H1 (cell line): Measurements from ENCODE around the gene SFMBT2. TPM values are rescaled to one million over a fixed set of nuclear protein-coding genes. Genes with fewer than 3 reads are reported as not detected.

Experiments used
- CTCF ChIA-PET: fragments of 300-600 bp; sonication (Branson Sonifier 250); formaldehyde crosslinking; loops from one replicate; lab custom pipeline; 2021; ENCODE audit not compliant: partially characterized antibody; lab: Charles Lee
- POLR2A ChIA-PET: fragments of 300-600 bp; sonication (Branson Sonifier 250); formaldehyde crosslinking; loops from one replicate; lab custom pipeline; 2021; ENCODE audit warnings: inconsistent platforms; ENCODE audit not compliant: partially characterized antibody; lab: Charles Lee
- DNase-seq, 2 experiments: peaks; one replicate each; pipeline versions ENCODE4 v3.0.0 to v3.0.0-alpha.2; 2010 to 2022; ENCODE audit warnings: low spot score in 2 of 2, low read depth in 1 of 2, mixed read lengths in 1 of 2
- FAIRE-seq: peaks from 2 replicates; lab custom pipeline; 2011; peaks lifted over from hg19 to GRCh38; lab: Jason Lieb, UNC
- H2AFZ ChIP-seq: 2 replicates; pipeline ENCODE4 v1.8.1; 2012; ENCODE audit warnings: low read length, inconsistent platforms
- H2AK5ac ChIP-seq: 2 replicates; pipeline ENCODE4 v1.6.1; 2013; ENCODE audit warnings: low read depth, low read length
- H2BK120ac ChIP-seq: replicated peaks from 2 replicates; pipeline ENCODE3; 2013; ENCODE audit warnings: low read depth, low read length, inconsistent platforms
- H2BK12ac ChIP-seq: 2 replicates; pipeline ENCODE4 v1.6.1; 2013; ENCODE audit warnings: low read depth, low read length
- H2BK15ac ChIP-seq: 2 replicates; pipeline ENCODE4 v1.6.1; 2013; ENCODE audit warnings: low read length
- H2BK20ac ChIP-seq: 2 replicates; pipeline ENCODE4 v1.6.1; 2013; ENCODE audit warnings: low read length
- H2BK5ac ChIP-seq: 2 replicates; pipeline ENCODE4 v1.6.1; 2013; ENCODE audit warnings: low read depth, low read length
- H3K14ac ChIP-seq: 2 replicates; pipeline ENCODE4 v1.6.1; 2013; ENCODE audit warnings: inconsistent platforms; ENCODE audit not compliant: insufficient read length
- H3K18ac ChIP-seq: 2 replicates; pipeline ENCODE4 v1.6.1; 2013; ENCODE audit warnings: low read length; ENCODE audit errors: extremely low read depth
- H3K23ac ChIP-seq: 2 replicates; pipeline ENCODE4 v1.6.1; 2013; ENCODE audit warnings: inconsistent platforms; ENCODE audit not compliant: insufficient read length
- H3K23me2 ChIP-seq: 2 replicates; pipeline ENCODE4 v1.6.1; 2013; ENCODE audit warnings: low read depth, low read length
- H3K27ac ChIP-seq: 2 replicates; pipeline ENCODE4 v1.6.1; 2011; ENCODE audit warnings: low read depth, low read length, inconsistent platforms
- H3K27me3 ChIP-seq, 4 experiments: replicated peaks in 1 of 4; 1 replicate in 1 of 4; 2 replicates in 3 of 4; pipeline versions ENCODE4 v1.6.1 to v1.8.1; 2011 to 2013; ENCODE audit warnings: low read length in 3 of 4, mild to moderate bottlenecking in 3 of 4, inconsistent platforms in 2 of 4, mixed read lengths in 2 of 4, moderate library complexity in 1 of 4; ENCODE audit not compliant: control insufficient read depth in 3 of 4, insufficient read depth in 3 of 4; ENCODE audit errors: extremely low read depth in 1 of 4
- H3K36me3 ChIP-seq, 4 experiments: 2 replicates each; pipeline versions ENCODE4 v1.6.1 to v1.8.1; 2011 to 2013; ENCODE audit warnings: mild to moderate bottlenecking in 4 of 4, low read length in 3 of 4, moderate library complexity in 2 of 4, control low read depth in 1 of 4, inconsistent platforms in 1 of 4; ENCODE audit not compliant: insufficient read depth in 4 of 4, control insufficient read depth in 2 of 4
- H3K4ac ChIP-seq: replicated peaks from 2 replicates; pipeline ENCODE3; 2013; ENCODE audit warnings: low read length, low read depth, mixed read lengths, inconsistent platforms; ENCODE audit not compliant: insufficient read length
- H3K4me1 ChIP-seq, 4 experiments: replicated peaks in 1 of 4; 1 replicate in 1 of 4; 2 replicates in 3 of 4; pipeline versions ENCODE4 v1.6.1 to v1.8.1; 2011 to 2013; ENCODE audit warnings: low read length in 3 of 4, inconsistent platforms in 2 of 4, mixed read lengths in 1 of 4; ENCODE audit not compliant: insufficient read depth in 4 of 4, control insufficient read depth in 3 of 4
- H3K4me2 ChIP-seq, 2 experiments: 2 replicates each; pipeline versions ENCODE4 v1.6.1 to v1.8.1; 2011 to 2013; ENCODE audit warnings: low read depth in 2 of 2, low read length in 2 of 2, control low read depth in 1 of 2, inconsistent platforms in 1 of 2, mild to moderate bottlenecking in 1 of 2; ENCODE audit not compliant: insufficient read depth in 1 of 2
- H3K4me3 ChIP-seq, 4 experiments: fragments of 200-600, 300-600 bp in 1 of 4; sonication (generic), shearing (Covaris generic), sonication (Bioruptor Twin) in 1 of 4; 2 replicates each; pipeline versions ENCODE4 v1.5.1 to v1.8.1; 2011 to 2016; ENCODE audit warnings: low read length in 4 of 4, low read depth in 3 of 4, control low read depth in 2 of 4, inconsistent platforms in 2 of 4, mild to moderate bottlenecking in 2 of 4, mixed read lengths in 1 of 4, moderate library complexity in 1 of 4; ENCODE audit not compliant: insufficient read depth in 2 of 4; ENCODE audit errors: extremely low read depth in 1 of 4
- H3K56ac ChIP-seq: replicated peaks from 2 replicates; pipeline ENCODE3; 2013; ENCODE audit warnings: low read depth, mild to moderate bottlenecking, mixed read lengths, low read length, inconsistent platforms; ENCODE audit not compliant: insufficient read length
- H3K79me1 ChIP-seq: 2 replicates; pipeline ENCODE4 v1.6.1; 2013; ENCODE audit warnings: low read depth, low read length, control low read depth
- H3K79me2 ChIP-seq, 2 experiments: 2 replicates each; pipeline versions ENCODE4 v1.6.1 to v1.8.1; 2012 to 2013; ENCODE audit warnings: low read length in 2 of 2, mild to moderate bottlenecking in 2 of 2, inconsistent platforms in 1 of 2; ENCODE audit not compliant: insufficient read depth in 2 of 2, control insufficient read depth in 1 of 2
- H3K9ac ChIP-seq, 4 experiments: replicated peaks in 1 of 4; 1 replicate in 1 of 4; 2 replicates in 3 of 4; pipeline versions ENCODE4 v1.6.1 to v1.8.1; 2011 to 2013; ENCODE audit warnings: low read depth in 3 of 4, low read length in 3 of 4, control low read depth in 2 of 4, mild to moderate bottlenecking in 2 of 4, moderate library complexity in 2 of 4, inconsistent platforms in 1 of 4; ENCODE audit errors: extremely low read depth in 1 of 4
- H3K9me3 ChIP-seq, 2 experiments: 2 replicates each; pipeline versions ENCODE4 v1.6.1 to v1.8.1; 2012 to 2013; ENCODE audit warnings: mild to moderate bottlenecking in 2 of 2, moderate library complexity in 2 of 2, control low read depth in 1 of 2, inconsistent platforms in 1 of 2, low read depth in 1 of 2, low read length in 1 of 2, mixed read lengths in 1 of 2; ENCODE audit not compliant: insufficient read depth in 2 of 2
- H4K20me1 ChIP-seq, 2 experiments: replicated peaks in 1 of 2; 2 replicates each; pipeline versions ENCODE3 to v1.8.1; 2011 to 2013; ENCODE audit warnings: inconsistent platforms in 2 of 2, low read length in 2 of 2, mild to moderate bottlenecking in 1 of 2; ENCODE audit not compliant: insufficient read depth in 2 of 2, control insufficient read depth in 1 of 2
- H4K5ac ChIP-seq: 2 replicates; pipeline ENCODE4 v1.6.1; 2013; ENCODE audit warnings: low read length, low read depth, mixed read lengths, inconsistent platforms; ENCODE audit not compliant: insufficient read length
- H4K8ac ChIP-seq: 2 replicates; pipeline ENCODE4 v1.8.0; 2013; ENCODE audit warnings: mild to moderate bottlenecking, moderate library complexity, low read length, inconsistent platforms; ENCODE audit not compliant: insufficient read depth; ENCODE audit errors: extremely low read depth
- H4K91ac ChIP-seq: replicated peaks from 2 replicates; pipeline ENCODE3; 2013; ENCODE audit warnings: low read length, mixed read lengths, inconsistent platforms; ENCODE audit not compliant: insufficient read length
- JUN ChIP-seq: IDR thresholded peaks from 2 replicates; pipeline ENCODE4 v1.6.1; 2011; ENCODE audit warnings: low read depth, mild to moderate bottlenecking, improper control_type of control experiment, low read length
- RNF2 ChIP-seq: fragments of 200-900, 300-1000 bp; sonication (generic); IDR thresholded peaks from 2 replicates; pipeline ENCODE4 v1.7.1; 2016; ENCODE audit warnings: borderline replicate concordance, low read depth, mild to moderate bottlenecking, antibody characterized with exemption, low read length; ENCODE audit not compliant: poor library complexity, severe bottlenecking; ENCODE audit errors: missing control alignments
- WGBS, 2 experiments: shearing (Covaris generic) in 1 of 2; methylation state at CpG; one replicate each; pipeline versions ENCODE4 v1.1.6 to v1.1.7; 2013 to 2015; ENCODE audit warnings: low lambda C conversion rate in 2 of 2, mixed read lengths in 2 of 2, inconsistent platforms in 1 of 2, low coverage in 1 of 2, missing lambda C conversion rate in 1 of 2; ENCODE audit not compliant: insufficient replicate concordance in 2 of 2, insufficient coverage in 1 of 2, insufficient read length in 1 of 2; ENCODE audit errors: extremely low coverage in 1 of 2, missing lambda C conversion rate in 1 of 2; 5-methylcytosine and 5-hydroxymethylcytosine counted together
- polyA plus RNA-seq, 7 experiments: library from polyadenylated mRNA; depleted of rRNA in 3 of 7; stranded (reverse) in 5 of 7; unstranded in 2 of 7; fragments of >200 nt in 5 of 7; fragments of 200-250 nt in 2 of 7; gene quantifications; 1 replicate in 5 of 7; 2 replicates in 1 of 7; 4 replicates in 1 of 7; pipeline versions ENCODE4 v1.2.1 to v1.2.3, GENCODE V29; 2011 to 2013; ENCODE audit warnings: missing spikeins in 2 of 7, mixed read lengths in 2 of 7
- total RNA-seq: library from RNA; stranded (reverse); fragmentation: NEBNext Ultra II Directional; extraction: Animal tissue kit (Norgen Biotek cat#: 25700); gene quantifications from 2 replicates; pipeline ENCODE4 v1.2.1, GENCODE V29; 2021

The SFMBT2 gene
- total and polyA plus RNA-seq, 2 of the 8 experiments (the other 6 are each of a cell fraction or from before 2014, with no cell fraction given), result 2.9 to 11.0 TPM

- TF ChIP-seq RNF2, result no peak
- no peak for TF ChIP-seq JUN
- H2BK20ac ChIP-seq, result no peak overlapping the region
- POLR2A ChIA-PET, result no interaction called here
These were observed 37.8 kb downstream of the SFMBT2 start for GRCh38 chr10:7373039-7373438.

More at GRCh38 chr10:7373039-7373438, 37.8 kb downstream of the SFMBT2 start:
- no peak overlapping the region for H3K14ac ChIP-seq
- H4K91ac ChIP-seq, result no peak overlapping the region
- H3K4me2 ChIP-seq, result no peak overlapping the region
- no peak overlapping the region for H2AFZ ChIP-seq
- no peaks in the 10 kb centered on the region; the same call in 1 of the 2 replicates for H3K23me2 ChIP-seq
- H3K4me1 ChIP-seq, result no peaks in the 10 kb centered on the region
- H3K9ac ChIP-seq, result no peak overlapping the region
- H4K8ac ChIP-seq, result no peak overlapping the region
- CTCF ChIA-PET, result interaction anchor here (1.2 to 1.4 kb wide), 3 partner anchors 10 to 318 kb away, joined by 3 to 4 read pairs (median 4); no protein-coding TSS in a partner anchor
- H4K5ac ChIP-seq, result no peak overlapping the region
- no peak overlapping the region for H2BK5ac ChIP-seq
- no peak overlapping the region for H2BK12ac ChIP-seq
- no peak overlapping the region for H3K18ac ChIP-seq
- H3K4me3 ChIP-seq, result no peak overlapping the region
- no peak overlapping the region for H2AK5ac ChIP-seq
- H3K79me2 ChIP-seq, result no peaks in the 10 kb centered on the region
- no peak overlapping the region for H2BK15ac ChIP-seq
- H3K9me3 ChIP-seq, result 0 out of 4 replicates have a peak, but pooled peaks cover 0 to 4% of the 10 kb centered on the region in 2 experiments
- no peak overlapping the region for H3K56ac ChIP-seq
- H3K27ac ChIP-seq, result no peak overlapping the region
- no peak overlapping the region for H3K4ac ChIP-seq
- FAIRE-seq (no peak), DNase-seq (no peak)
- H2BK120ac ChIP-seq, result no peak overlapping the region
- H3K79me1 ChIP-seq, result peaks cover 2% of the 10 kb centered on the region
- no peak overlapping the region for H3K23ac ChIP-seq
- 93% methylated on average over 6 of the region's 6 CpGs; no CpG with 5 or more reads in 1 of the 2 experiments for WGBS, 2 experiments
- H3K27me3 ChIP-seq, result no peaks in the 10 kb centered on the region
- no peaks in the 10 kb centered on the region for H4K20me1 ChIP-seq
- H3K36me3 ChIP-seq, result peaks cover 1 to 20% (median 8%) of the 10 kb centered on the region in 4 experiments; a peak in 5 of 8 replicates
